Activated naive CD8-positive, alpha-beta T cell (primary cell): ENCODE data around the gene HIVEP1.
"Not testable (repeated sequence)": the region's sequence is repeated elsewhere in the genome, so short reads cannot be mapped to it uniquely, and the experiment has no call there.

ENCODE experiments used
- H3K27ac Mint-ChIP-seq: one replicate; pipeline ENCODE4 v1.8.0; 2021; ENCODE audit warnings: mixed read lengths
- H3K27me3 Mint-ChIP-seq: one replicate; pipeline ENCODE4 v1.8.0; 2021; ENCODE audit warnings: mixed read lengths
- H3K36me3 Mint-ChIP-seq: one replicate; pipeline ENCODE4 v1.8.0; 2021; ENCODE audit warnings: mixed read lengths
- H3K4me1 Mint-ChIP-seq: one replicate; pipeline ENCODE4 v1.8.0; 2021; ENCODE audit warnings: low read depth, mixed read lengths
- H3K4me3 Mint-ChIP-seq: one replicate; pipeline ENCODE4 v1.8.0; 2021; ENCODE audit warnings: mild to moderate bottlenecking, mixed read lengths
- H3K9me3 Mint-ChIP-seq: one replicate; pipeline ENCODE4 v1.8.0; 2021; ENCODE audit warnings: low read depth, mixed read lengths

Gene HIVEP1

GRCh38 chr6:12147557-12148316, 135.6 kb downstream of the HIVEP1 start:
- Mint-ChIP-seq H3K4me1 (peaks cover 19% of the 10 kb centered on the region), H3K9me3 (no peaks in the 10 kb centered on the region), H3K4me3 (no peak overlapping the region), H3K27ac (peak overlapping the region; percentile 72), H3K27me3 (no peaks in the 10 kb centered on the region), H3K36me3 (peaks cover 3% of the 10 kb centered on the region)

GRCh38 chr6:12148317-12148801, 136.2 kb downstream of the HIVEP1 start:
- Mint-ChIP-seq H3K4me3 (no peak overlapping the region), H3K27me3 (no peaks in the 10 kb centered on the region), H3K4me1 (peaks cover 19% of the 10 kb centered on the region), H3K36me3 (peaks cover 3% of the 10 kb centered on the region), H3K27ac (peak overlapping the region; percentile 72), H3K9me3 (no peaks in the 10 kb centered on the region)

GRCh38 chr6:12148841-12149240, 136.7 kb downstream of the HIVEP1 start:
- Mint-ChIP-seq H3K27me3 (no peaks in the 10 kb centered on the region), H3K4me1 (peaks cover 19% of the 10 kb centered on the region), H3K9me3 (no peaks in the 10 kb centered on the region), H3K27ac (peak overlapping the region; percentile 72), H3K36me3 (peaks cover 3% of the 10 kb centered on the region), H3K4me3 (no peak overlapping the region)

GRCh38 chr6:12149944-12150510, 137.9 kb downstream of the HIVEP1 start:
- no peak overlapping the region for H3K27ac Mint-ChIP-seq
- H3K9me3 Mint-ChIP-seq, result no peaks in the 10 kb centered on the region

GRCh38 chr6:12150812-12151432, 138.8 kb downstream of the HIVEP1 start:
- Mint-ChIP-seq H3K27ac (no peak overlapping the region), H3K27me3 (no peaks in the 10 kb centered on the region), H3K36me3 (peaks cover 9% of the 10 kb centered on the region), H3K4me3 (no peak overlapping the region), H3K9me3 (no peaks in the 10 kb centered on the region), H3K4me1 (peaks cover 25% of the 10 kb centered on the region)

More at GRCh38 chr6:12149944-12150510, 137.9 kb downstream of the HIVEP1 start:
- Mint-ChIP-seq H3K36me3 (peaks cover 3% of the 10 kb centered on the region), H3K4me3 (no peak overlapping the region), H3K27me3 (no peaks in the 10 kb centered on the region), H3K4me1 (peaks cover 20% of the 10 kb centered on the region)

- H3K9me3 Mint-ChIP-seq, result no peaks in the 10 kb centered on the region
- H3K36me3 Mint-ChIP-seq, result peaks cover 9% of the 10 kb centered on the region
- H3K4me3 Mint-ChIP-seq, result no peak overlapping the region
- no peak overlapping the region for H3K27ac Mint-ChIP-seq
- peaks cover 25% of the 10 kb centered on the region for H3K4me1 Mint-ChIP-seq
- H3K27me3 Mint-ChIP-seq, result no peaks in the 10 kb centered on the region
Measured at GRCh38 chr6:12151433-12151820, 139.3 kb downstream of the HIVEP1 start.

GRCh38 chr6:12152023-12152970, 140.2 kb downstream of the HIVEP1 start:
- Mint-ChIP-seq H3K4me3 (no peak overlapping the region), H3K27me3 (no peaks in the 10 kb centered on the region), H3K9me3 (no peaks in the 10 kb centered on the region), H3K4me1 (peaks cover 29% of the 10 kb centered on the region), H3K27ac (no peak overlapping the region), H3K36me3 (peaks cover 6% of the 10 kb centered on the region)

- H3K4me1 Mint-ChIP-seq, result peaks cover 18% of the 10 kb centered on the region
- H3K27me3 Mint-ChIP-seq, H3K27ac Mint-ChIP-seq, H3K9me3 Mint-ChIP-seq, H3K4me3 Mint-ChIP-seq: not testable (repeated sequence)
- H3K36me3 Mint-ChIP-seq, result peaks cover 14% of the 10 kb centered on the region
Measured at GRCh38 chr6:12155769-12156168, 143.7 kb downstream of the HIVEP1 start.

- Mint-ChIP-seq H3K27me3 (no peaks in the 10 kb centered on the region), H3K4me1 (peaks cover 43% of the 10 kb centered on the region), H3K9me3 (no peaks in the 10 kb centered on the region), H3K27ac (no peak overlapping the region), H3K36me3 (peaks cover 14% of the 10 kb centered on the region), H3K4me3 (no peak overlapping the region)
Measured at GRCh38 chr6:12158686-12159415, 146.7 kb downstream of the HIVEP1 start.

GRCh38 chr6:12160326-12160725, 148.2 kb downstream of the HIVEP1 start:
- no peaks in the 10 kb centered on the region for H3K27me3 Mint-ChIP-seq
- peak overlapping the region; percentile 10 for H3K27ac Mint-ChIP-seq
- no peaks in the 10 kb centered on the region for H3K9me3 Mint-ChIP-seq
- no peak overlapping the region for H3K4me3 Mint-ChIP-seq
- H3K4me1 Mint-ChIP-seq, result peaks cover 46% of the 10 kb centered on the region
- peaks cover 16% of the 10 kb centered on the region for H3K36me3 Mint-ChIP-seq

GRCh38 chr6:12162213-12162612, 150.1 kb downstream of the HIVEP1 start:
- Mint-ChIP-seq H3K27me3 (no peaks in the 10 kb centered on the region), H3K27ac (no peak overlapping the region), H3K36me3 (peaks cover 12% of the 10 kb centered on the region), H3K4me1 (peaks cover 39% of the 10 kb centered on the region), H3K4me3 (no peak overlapping the region), H3K9me3 (no peaks in the 10 kb centered on the region)

- Mint-ChIP-seq H3K27me3 (no peaks in the 10 kb centered on the region), H3K9me3 (no peaks in the 10 kb centered on the region), H3K4me1 (peaks cover 37% of the 10 kb centered on the region), H3K27ac (peak overlapping the region; percentile 2), H3K4me3 (peak overlapping the region; percentile 11), H3K36me3 (peaks cover 9% of the 10 kb centered on the region)
Measured at GRCh38 chr6:12163149-12163548, 151.0 kb downstream of the HIVEP1 start.

- H3K4me1 Mint-ChIP-seq, result peaks cover 33% of the 10 kb centered on the region
- no peaks in the 10 kb centered on the region for H3K9me3 Mint-ChIP-seq
- peaks cover 4% of the 10 kb centered on the region for H3K36me3 Mint-ChIP-seq
- H3K27ac Mint-ChIP-seq, result no peak overlapping the region
- H3K27me3 Mint-ChIP-seq, result no peaks in the 10 kb centered on the region
- no peak overlapping the region for H3K4me3 Mint-ChIP-seq
Measured at GRCh38 chr6:12163744-12164507, 151.8 kb downstream of the HIVEP1 start.

GRCh38 chr6:12164508-12164770, 152.3 kb downstream of the HIVEP1 start:
- H3K27ac Mint-ChIP-seq, result no peak overlapping the region
- H3K4me3 Mint-ChIP-seq, result no peak overlapping the region
- peaks cover 4% of the 10 kb centered on the region for H3K36me3 Mint-ChIP-seq
- peaks cover 37% of the 10 kb centered on the region for H3K4me1 Mint-ChIP-seq
- no peaks in the 10 kb centered on the region for H3K27me3 Mint-ChIP-seq
- H3K9me3 Mint-ChIP-seq, result no peaks in the 10 kb centered on the region
